ENCODE measurements around the gene PATL1. TPM values are rescaled to one million over a fixed set of nuclear protein-coding genes. Genes with fewer than 3 reads are reported as not detected.
"Not testable (repeated sequence)": the region's sequence is repeated elsewhere in the genome, so short reads cannot be mapped to it uniquely, and the experiment has no call there.

The PATL1 gene
- total RNA-seq, 1 donor from 2014 or later: 28.7 TPM

DNA sequence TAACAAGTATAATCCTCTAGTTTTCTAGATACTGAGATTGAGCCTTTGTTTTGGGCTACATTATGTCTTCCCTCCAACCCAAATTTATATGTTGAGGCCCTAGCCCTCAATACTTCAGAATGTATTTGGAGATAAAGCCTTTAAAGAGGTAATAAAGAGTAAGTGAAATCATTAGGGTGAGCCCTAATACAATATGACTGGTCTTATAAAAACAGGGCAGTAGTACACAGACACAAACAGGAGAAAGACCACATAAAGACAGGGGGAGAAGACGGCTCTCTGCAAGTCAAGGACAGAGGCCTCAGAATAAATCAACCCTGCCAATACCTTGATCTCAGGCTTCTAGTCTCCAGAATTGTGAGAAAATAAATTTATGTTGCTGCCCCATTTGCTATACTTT lies 38.5 kb upstream of the PATL1 start:
- DNase-seq (ENCODE audit: low read depth): no peak
- no peak overlapping the region for H3K4me3 ChIP-seq (ENCODE audit: low read depth, low read length)
- H3K36me3 ChIP-seq (ENCODE audit: control insufficient read depth, insufficient read depth, low read length): no peaks in the 10 kb centered on the region
- H3K27me3 ChIP-seq (ENCODE audit: control insufficient read depth, insufficient read depth, low read length): no peaks in the 10 kb centered on the region
- TF ChIP-seq, protein P1, sequence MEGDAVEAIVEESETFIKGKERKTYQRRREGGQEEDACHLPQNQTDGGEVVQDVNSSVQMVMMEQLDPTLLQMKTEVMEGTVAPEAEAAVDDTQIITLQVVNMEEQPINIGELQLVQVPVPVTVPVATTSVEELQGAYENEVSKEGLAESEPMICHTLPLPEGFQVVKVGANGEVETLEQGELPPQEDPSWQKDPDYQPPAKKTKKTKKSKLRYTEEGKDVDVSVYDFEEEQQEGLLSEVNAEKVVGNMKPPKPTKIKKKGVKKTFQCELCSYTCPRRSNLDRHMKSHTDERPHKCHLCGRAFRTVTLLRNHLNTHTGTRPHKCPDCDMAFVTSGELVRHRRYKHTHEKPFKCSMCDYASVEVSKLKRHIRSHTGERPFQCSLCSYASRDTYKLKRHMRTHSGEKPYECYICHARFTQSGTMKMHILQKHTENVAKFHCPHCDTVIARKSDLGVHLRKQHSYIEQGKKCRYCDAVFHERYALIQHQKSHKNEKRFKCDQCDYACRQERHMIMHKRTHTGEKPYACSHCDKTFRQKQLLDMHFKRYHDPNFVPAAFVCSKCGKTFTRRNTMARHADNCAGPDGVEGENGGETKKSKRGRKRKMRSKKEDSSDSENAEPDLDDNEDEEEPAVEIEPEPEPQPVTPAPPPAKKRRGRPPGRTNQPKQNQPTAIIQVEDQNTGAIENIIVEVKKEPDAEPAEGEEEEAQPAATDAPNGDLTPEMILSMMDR (IDR thresholded peaks at IDR 0.05; ENCODE audit: insufficient read depth, low read length, poor library complexity, severe bottlenecking): no peak

DNA sequence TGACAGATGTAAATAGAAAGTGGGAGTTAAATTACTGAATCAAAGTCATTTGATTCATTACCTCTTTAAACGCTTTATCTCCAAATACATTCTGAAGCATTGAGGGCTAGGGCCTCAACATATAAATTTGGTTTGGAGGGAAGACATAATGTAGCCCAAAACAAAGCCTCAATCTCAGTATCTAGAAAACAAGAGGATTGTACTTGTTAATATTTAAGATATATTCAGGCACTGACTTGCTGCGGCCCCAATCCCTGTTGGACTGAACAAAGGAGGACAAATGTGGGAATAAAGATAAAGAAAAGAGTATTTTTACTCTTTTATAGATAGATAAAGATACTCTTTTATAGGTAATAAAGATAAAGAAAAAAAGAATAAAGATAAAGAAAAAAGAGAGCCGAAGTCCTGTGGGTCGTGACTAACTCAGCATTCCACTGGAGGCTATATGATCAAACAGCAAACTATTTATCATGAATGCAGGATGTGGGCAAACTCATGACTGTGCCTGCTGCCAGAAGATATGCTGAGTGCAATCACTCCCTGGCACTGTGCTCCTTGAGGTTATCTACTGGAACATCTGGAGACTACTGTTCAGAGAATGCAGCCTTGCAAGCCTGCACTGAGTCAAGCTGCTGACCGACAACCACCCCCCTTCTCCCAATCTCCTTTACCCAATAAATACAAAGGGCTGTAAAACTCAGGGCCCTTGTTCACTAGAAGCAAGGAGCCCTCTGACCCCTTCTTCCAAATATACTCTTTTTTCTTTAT lies 37.9 kb upstream of the PATL1 start:
- DNase-seq (ENCODE audit: low read depth): peak; percentile 72
- no peaks in the 10 kb centered on the region for H3K27me3 ChIP-seq (ENCODE audit: control insufficient read depth, insufficient read depth, low read length)
- no peaks in the 10 kb centered on the region for H3K36me3 ChIP-seq (ENCODE audit: control insufficient read depth, insufficient read depth, low read length)
- TF ChIP-seq, protein P1 (IDR thresholded peaks at IDR 0.05; ENCODE audit: insufficient read depth, low read length, poor library complexity, severe bottlenecking): no peak
- no peak overlapping the region for H3K4me3 ChIP-seq (ENCODE audit: low read depth, low read length)

DNA sequence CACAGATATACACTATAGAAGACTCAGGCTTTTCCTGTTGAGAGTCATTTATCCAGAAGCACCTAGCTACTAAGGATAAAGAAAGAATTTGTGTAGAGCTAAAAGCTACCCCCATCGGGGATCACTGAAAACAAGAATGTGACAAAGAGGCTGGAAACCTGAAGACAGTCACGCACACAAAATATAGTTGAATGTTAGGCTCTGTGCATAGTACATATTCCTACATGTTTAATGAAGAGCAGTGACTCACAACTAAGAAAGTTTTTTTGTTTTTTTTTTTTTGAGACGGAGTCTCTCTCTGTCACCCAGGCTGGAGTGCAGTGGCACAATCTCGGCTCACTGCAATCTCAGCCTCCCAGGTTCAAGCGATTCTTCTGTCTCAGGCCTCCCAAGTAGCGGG lies 36.5 kb upstream of the PATL1 start:
- Histone ChIP-seq H3K27me3 (ENCODE audit: control insufficient read depth, insufficient read depth, low read length) (no peaks in the 10 kb centered on the region), H3K4me3 (ENCODE audit: low read depth, low read length) (no peak overlapping the region), H3K36me3 (ENCODE audit: control insufficient read depth, insufficient read depth, low read length) (no peaks in the 10 kb centered on the region)
- DNase-seq (ENCODE audit: low read depth): no peak
- TF ChIP-seq, protein P1 (IDR thresholded peaks at IDR 0.05; ENCODE audit: insufficient read depth, low read length, poor library complexity, severe bottlenecking): no peak

DNA sequence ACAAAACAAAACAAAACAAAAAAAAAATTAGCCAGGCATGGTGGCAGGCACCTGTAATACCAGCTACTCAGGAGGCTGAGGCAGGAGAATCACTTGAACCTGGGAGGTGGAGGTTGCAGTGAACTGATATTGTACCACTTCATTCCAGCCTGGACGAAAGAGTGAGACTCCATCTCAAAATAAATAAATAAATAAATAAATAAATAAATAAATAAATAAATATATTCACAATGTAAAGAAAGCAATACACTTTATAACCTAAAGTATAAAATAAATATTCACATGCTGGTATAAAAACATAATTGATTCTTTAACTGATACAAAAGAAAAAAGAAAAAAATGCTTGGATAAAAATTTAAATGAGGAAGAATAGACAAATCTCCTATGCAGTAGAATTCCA lies 34.7 kb upstream of the PATL1 start:
- not testable (repeated sequence) for H3K36me3 ChIP-seq (ENCODE audit: control insufficient read depth, insufficient read depth, low read length); DNase-seq (ENCODE audit: low read depth); H3K27me3 ChIP-seq (ENCODE audit: control insufficient read depth, insufficient read depth, low read length); H3K4me3 ChIP-seq (ENCODE audit: low read depth, low read length)

DNA sequence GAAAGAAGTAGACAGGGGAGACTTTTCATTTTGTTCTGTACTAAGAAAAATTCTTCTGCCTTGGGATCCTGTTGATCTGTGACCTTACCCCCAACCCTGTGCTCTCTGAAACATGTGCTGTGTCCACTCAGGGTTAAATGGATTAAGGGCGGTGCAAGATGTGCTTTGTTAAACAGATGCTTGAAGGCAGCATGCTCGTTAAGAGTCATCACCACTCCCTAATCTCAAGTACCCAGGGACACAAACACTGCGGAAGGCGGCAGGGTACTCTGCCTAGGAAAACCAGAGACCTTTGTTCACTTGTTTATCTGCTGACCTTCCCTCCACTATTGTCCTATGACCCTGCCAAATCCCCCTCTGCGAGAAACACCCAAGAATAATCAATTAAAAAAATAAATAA lies 31.3 kb upstream of the PATL1 start:
- H3K27me3 ChIP-seq (ENCODE audit: control insufficient read depth, insufficient read depth, low read length); DNase-seq (ENCODE audit: low read depth); H3K36me3 ChIP-seq (ENCODE audit: control insufficient read depth, insufficient read depth, low read length); H3K4me3 ChIP-seq (ENCODE audit: low read depth, low read length): not testable (repeated sequence)

DNA sequence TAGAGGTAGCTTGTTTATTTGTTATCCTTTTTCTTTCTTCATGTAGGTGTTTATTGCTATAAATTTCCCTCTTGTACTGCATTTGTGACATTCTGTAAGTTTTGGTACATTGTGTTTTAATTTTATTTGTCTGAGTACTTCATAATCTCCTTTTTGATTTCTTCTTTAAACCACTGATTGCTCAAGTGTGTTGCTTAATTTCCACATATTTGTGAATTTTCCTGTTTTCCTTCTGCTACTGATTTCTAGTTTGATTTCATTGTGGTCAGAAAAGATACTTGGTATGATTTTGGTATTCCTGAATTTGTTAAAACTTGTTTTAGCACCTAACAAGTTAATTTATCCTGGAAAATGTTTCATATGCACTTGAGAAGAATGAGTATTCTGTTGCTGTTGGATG lies 29.7 kb upstream of the PATL1 start:
- no peaks in the 10 kb centered on the region for H3K36me3 ChIP-seq (ENCODE audit: control insufficient read depth, insufficient read depth, low read length)
- DNase-seq (ENCODE audit: low read depth): no peak
- TF ChIP-seq, protein P1 (IDR thresholded peaks at IDR 0.05; ENCODE audit: insufficient read depth, low read length, poor library complexity, severe bottlenecking): no peak
- H3K27me3 ChIP-seq (ENCODE audit: control insufficient read depth, insufficient read depth, low read length): no peaks in the 10 kb centered on the region
- no peak overlapping the region for H3K4me3 ChIP-seq (ENCODE audit: low read depth, low read length)

DNA sequence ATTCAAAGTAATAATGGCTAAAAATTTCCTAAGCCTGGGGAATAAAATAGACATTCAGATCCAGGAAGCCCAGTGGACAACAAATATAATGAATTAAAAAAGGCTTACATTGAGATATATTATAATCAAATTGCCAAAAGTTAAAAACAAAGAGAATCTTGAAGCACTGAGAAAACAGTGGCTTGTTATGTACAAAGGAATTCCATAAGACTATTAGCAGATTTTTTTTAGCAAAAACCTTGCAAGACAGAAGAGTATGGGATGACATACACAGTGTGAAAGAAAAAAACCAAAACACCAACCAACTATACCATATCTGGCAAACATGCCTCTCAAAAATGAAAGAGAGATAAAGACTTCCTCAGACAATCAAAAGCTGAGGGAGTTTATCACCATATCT lies 24.1 kb upstream of the PATL1 start:
- H3K36me3 ChIP-seq (ENCODE audit: control insufficient read depth, insufficient read depth, low read length): no peaks in the 10 kb centered on the region
- no peaks in the 10 kb centered on the region for H3K27me3 ChIP-seq (ENCODE audit: control insufficient read depth, insufficient read depth, low read length)
- no peak overlapping the region for H3K4me3 ChIP-seq (ENCODE audit: low read depth, low read length)
- TF ChIP-seq, protein P1 (IDR thresholded peaks at IDR 0.05; ENCODE audit: insufficient read depth, low read length, poor library complexity, severe bottlenecking): no peak
- DNase-seq (ENCODE audit: low read depth): no peak
